A673 (cell line): Measurements from ENCODE around the gene KATNB1. TPM values are rescaled to one million over a fixed set of nuclear protein-coding genes. Genes with fewer than 3 reads are reported as not detected.
A peak's percentile ranks its signal among the peaks of the same experiment; 100 is the strongest.
"Not testable (repeated sequence)": the region's sequence is repeated elsewhere in the genome, so short reads cannot be mapped to it uniquely, and the experiment has no call there.

Experiments used
- BruUV-seq: library from RNA; stranded (reverse); fragments of 400-500 nt; replicated peaks from 2 replicates; lab custom pipeline; 2021; lab: Mats Ljungman, UMichigan
- CTCF ChIA-PET: fragments of 300-600 bp; sonication (Branson Sonifier 250); formaldehyde crosslinking; loops from one replicate; lab custom pipeline; 2022; ENCODE audit warnings: antibody characterized with exemption; lab: Charles Lee
- POLR2A ChIA-PET: fragments of 300-600 bp; sonication (Branson Sonifier 250); formaldehyde crosslinking; loops from one replicate; lab custom pipeline; 2022; ENCODE audit warnings: antibody characterized with exemption; ENCODE audit not compliant: low non-redundant PET; lab: Charles Lee
- DNase-seq: peaks from one replicate; pipeline ENCODE4 v3.0.0-alpha.2; 2015; ENCODE audit warnings: low spot score
- H3K27ac ChIP-seq: fragments of 200-600 bp; sonication (generic); 2 replicates; pipeline ENCODE4 v1.5.1; 2016; ENCODE audit warnings: mixed run types, low read depth, mild to moderate bottlenecking, mixed read lengths, antibody characterized with exemption, low read length; ENCODE audit not compliant: poor library complexity, severe bottlenecking
- H3K27me3 ChIP-seq: fragments of 200-600 bp; sonication (generic); replicated peaks from 2 replicates; pipeline ENCODE4 v1.6.1; 2017; ENCODE audit warnings: mixed run types, low read depth, mild to moderate bottlenecking, mixed read lengths, antibody characterized with exemption, low read length; ENCODE audit not compliant: insufficient read depth, poor library complexity
- H3K36me3 ChIP-seq: fragments of 200-600 bp; sonication (generic); 2 replicates; pipeline ENCODE4 v1.6.1; 2016; ENCODE audit warnings: mixed run types, mild to moderate bottlenecking, mixed read lengths, antibody characterized with exemption, low read length; ENCODE audit not compliant: insufficient read depth, poor library complexity, severe bottlenecking
- H3K4me1 ChIP-seq: fragments of 200-600 bp; sonication (generic); 2 replicates; pipeline ENCODE4 v1.6.1; 2017; ENCODE audit warnings: mixed run types, mild to moderate bottlenecking, mixed read lengths, antibody characterized with exemption, low read length; ENCODE audit not compliant: insufficient read depth, poor library complexity, severe bottlenecking
- H3K4me3 ChIP-seq: fragments of 200-600 bp; sonication (generic); 2 replicates; pipeline ENCODE4 v1.5.1; 2016; ENCODE audit warnings: low read depth, mixed run types, mild to moderate bottlenecking, mixed read lengths, low read length; ENCODE audit not compliant: poor library complexity, severe bottlenecking
- H3K9me3 ChIP-seq: fragments of 200-600 bp; sonication (generic); 2 replicates; pipeline ENCODE4 v1.6.1; 2016; ENCODE audit warnings: mixed run types, low read depth, mild to moderate bottlenecking, mixed read lengths, antibody characterized with exemption, low read length; ENCODE audit not compliant: poor library complexity, severe bottlenecking
- EZH2 ChIP-seq: fragments of 200-600 bp; sonication (generic); IDR thresholded peaks from 2 replicates; pipeline ENCODE4 v1.6.1; 2017; ENCODE audit warnings: borderline replicate concordance, low read depth, mild to moderate bottlenecking, mixed read lengths, antibody characterized with exemption, low read length; ENCODE audit not compliant: poor library complexity, severe bottlenecking
- intact Hi-C: fragments of 100-400 bp; cut with micrococcal nuclease; formaldehyde crosslinking; loops from one replicate; pipeline ENCODE4 v1.10.0; 2022; ENCODE audit not compliant: unreplicated experiment
- total RNA-seq: library from RNA; stranded (reverse); gene quantifications from 2 replicates; pipeline ENCODE4 v1.2.3, GENCODE V29; 2021
- TF ChIP-seq, protein P1 (sequence below): fragments of 300-800, 200-600 bp; sonication (generic); conservative IDR thresholded peaks from 2 replicates; pipeline ENCODE4 v1.5.1; 2017; ENCODE audit warnings: low read depth, mild to moderate bottlenecking, antibody characterized with exemption, low read length, moderate library complexity, mixed read lengths

KATNB1 gene
- total RNA-seq, 1 experiment from 2014 or later = 55.7 TPM

DNA sequence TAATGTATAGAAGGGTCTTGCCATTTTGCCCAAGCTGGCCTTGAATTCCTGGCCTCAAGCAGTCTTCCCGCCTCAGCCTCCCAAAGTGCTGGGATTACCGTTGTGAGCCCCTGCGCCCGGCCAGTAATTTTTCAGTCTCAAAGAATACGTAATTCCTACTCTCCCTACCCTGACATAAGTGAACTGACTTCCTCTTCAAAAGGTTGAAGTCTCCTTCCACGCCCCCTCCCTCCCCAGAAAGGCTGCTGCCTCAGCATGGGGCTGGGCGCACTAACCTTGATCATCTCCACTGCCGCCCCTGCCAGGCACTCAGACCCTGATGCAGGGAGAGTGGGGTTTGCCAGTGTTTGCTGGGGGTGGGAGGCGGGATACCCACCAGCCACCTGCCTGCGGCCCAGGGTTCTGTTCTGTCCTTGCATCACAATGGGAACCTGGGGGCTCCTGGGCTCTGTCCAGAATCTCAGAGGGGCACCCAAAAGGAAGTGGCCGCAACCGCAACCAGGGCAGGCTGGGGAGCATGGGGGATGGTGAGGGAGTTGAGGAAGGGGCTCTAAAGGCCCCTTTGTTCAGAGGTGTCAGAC is 39.2 kb downstream of the KATNB1 start:
- no TSS peak for BruUV-seq
- H3K36me3 ChIP-seq = peaks cover 87% of the 10 kb centered on the region
- ChIA-PET POLR2A (no interaction called here), CTCF (no interaction called here)
- DNase-seq = no peak
- no peaks in the 10 kb centered on the region for H3K27me3 ChIP-seq
- intact Hi-C loops = no loop called here
- peak overlapping the region; percentile 23 for H3K27ac ChIP-seq
- no peak overlapping the region for H3K4me3 ChIP-seq
- TF ChIP-seq EZH2 = no peak
- TF ChIP-seq, protein P1, sequence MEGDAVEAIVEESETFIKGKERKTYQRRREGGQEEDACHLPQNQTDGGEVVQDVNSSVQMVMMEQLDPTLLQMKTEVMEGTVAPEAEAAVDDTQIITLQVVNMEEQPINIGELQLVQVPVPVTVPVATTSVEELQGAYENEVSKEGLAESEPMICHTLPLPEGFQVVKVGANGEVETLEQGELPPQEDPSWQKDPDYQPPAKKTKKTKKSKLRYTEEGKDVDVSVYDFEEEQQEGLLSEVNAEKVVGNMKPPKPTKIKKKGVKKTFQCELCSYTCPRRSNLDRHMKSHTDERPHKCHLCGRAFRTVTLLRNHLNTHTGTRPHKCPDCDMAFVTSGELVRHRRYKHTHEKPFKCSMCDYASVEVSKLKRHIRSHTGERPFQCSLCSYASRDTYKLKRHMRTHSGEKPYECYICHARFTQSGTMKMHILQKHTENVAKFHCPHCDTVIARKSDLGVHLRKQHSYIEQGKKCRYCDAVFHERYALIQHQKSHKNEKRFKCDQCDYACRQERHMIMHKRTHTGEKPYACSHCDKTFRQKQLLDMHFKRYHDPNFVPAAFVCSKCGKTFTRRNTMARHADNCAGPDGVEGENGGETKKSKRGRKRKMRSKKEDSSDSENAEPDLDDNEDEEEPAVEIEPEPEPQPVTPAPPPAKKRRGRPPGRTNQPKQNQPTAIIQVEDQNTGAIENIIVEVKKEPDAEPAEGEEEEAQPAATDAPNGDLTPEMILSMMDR = no peak
- H3K9me3 ChIP-seq = no peaks in the 10 kb centered on the region
- no peaks in the 10 kb centered on the region for H3K4me1 ChIP-seq

DNA sequence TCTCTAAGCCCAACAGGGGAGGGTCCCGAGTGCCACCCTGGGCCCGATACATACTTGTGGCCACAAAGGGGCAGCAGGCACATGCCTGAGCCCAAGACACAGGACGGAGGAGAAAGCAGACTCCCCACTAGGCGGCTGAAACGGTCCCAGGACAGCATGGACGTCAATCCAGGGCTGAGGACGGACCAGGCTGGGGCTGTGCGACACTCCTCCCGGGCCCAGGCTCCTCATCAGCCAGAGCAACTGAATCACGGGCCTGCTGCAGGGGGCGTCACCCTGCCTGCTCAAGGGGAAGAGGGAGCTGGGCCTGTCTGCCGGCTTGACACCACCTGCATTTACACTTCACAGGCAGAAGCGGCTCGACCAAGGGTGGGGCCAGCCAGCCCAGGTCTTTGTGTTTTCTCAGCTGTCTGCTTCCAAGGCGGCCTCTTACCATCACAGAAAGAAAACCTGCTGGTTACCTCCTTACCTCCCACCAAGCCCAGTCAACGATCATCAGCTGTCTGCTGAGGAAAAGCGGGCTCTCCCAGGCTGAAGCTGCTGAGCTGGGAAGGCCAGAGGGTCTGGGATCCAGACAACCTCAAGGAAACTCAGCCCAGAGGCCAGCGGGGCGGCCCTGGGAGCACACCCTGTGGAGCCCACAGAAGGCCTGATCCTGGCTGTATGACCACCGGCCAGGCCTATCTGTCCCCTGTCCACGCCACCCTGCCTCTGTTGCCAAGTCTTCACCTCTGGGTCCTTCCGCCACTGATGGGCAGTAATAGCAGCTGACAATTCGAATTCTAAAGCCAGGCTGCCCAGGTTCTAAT is 40.3 kb downstream of the KATNB1 start:
- peaks cover 77% of the 10 kb centered on the region for H3K36me3 ChIP-seq
- no peak for DNase-seq

DNA sequence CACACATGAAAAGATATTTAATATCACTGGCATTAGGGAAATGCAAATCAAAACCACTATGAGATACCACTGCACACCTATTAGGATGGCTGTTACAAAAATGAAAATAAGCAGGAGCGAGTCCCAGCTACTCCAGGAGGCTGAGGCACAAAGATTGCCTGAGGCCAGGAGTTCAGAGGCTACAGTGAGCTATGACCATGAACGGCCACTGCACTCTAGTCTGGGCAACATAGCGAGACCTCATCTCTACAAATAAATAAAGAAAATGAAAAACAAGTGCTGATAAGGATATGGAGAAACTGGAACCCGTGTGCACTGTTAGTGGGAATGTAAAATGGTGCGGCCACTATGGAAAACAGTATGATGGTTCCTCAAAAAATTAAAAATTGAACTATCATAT is 43.1 kb downstream of the KATNB1 start:
- no peak for TF ChIP-seq EZH2
- TF ChIP-seq, protein P1 = no peak
- H3K27me3 ChIP-seq = no peaks in the 10 kb centered on the region
- H3K9me3 ChIP-seq = no peaks in the 10 kb centered on the region
- CTCF ChIA-PET = no interaction called here
- H3K4me1 ChIP-seq = no peaks in the 10 kb centered on the region
- POLR2A ChIA-PET = no interaction called here
- no TSS peak for BruUV-seq
- DNase-seq = no peak
- intact Hi-C loops = no loop called here
- no peak overlapping the region for H3K27ac ChIP-seq
- H3K36me3 ChIP-seq = peaks cover 73% of the 10 kb centered on the region
- H3K4me3 ChIP-seq = no peak overlapping the region

More for the DNA sequence above, 40.3 kb downstream of the KATNB1 start:
- POLR2A ChIA-PET = no interaction called here
- H3K4me3 ChIP-seq = no peak overlapping the region
- no TSS peak for BruUV-seq
- TF ChIP-seq, protein P1 = no peak
- TF ChIP-seq EZH2 = no peak
- intact Hi-C loops = no loop called here
- no peaks in the 10 kb centered on the region for H3K9me3 ChIP-seq
- CTCF ChIA-PET = interaction anchor here (1.2 kb wide), 1 partner anchor 20 kb away, joined by 3 read pairs; no protein-coding TSS in a partner anchor
- no peaks in the 10 kb centered on the region for H3K4me1 ChIP-seq
- no peaks in the 10 kb centered on the region for H3K27me3 ChIP-seq
- peak overlapping the region; percentile 40 for H3K27ac ChIP-seq

DNA sequence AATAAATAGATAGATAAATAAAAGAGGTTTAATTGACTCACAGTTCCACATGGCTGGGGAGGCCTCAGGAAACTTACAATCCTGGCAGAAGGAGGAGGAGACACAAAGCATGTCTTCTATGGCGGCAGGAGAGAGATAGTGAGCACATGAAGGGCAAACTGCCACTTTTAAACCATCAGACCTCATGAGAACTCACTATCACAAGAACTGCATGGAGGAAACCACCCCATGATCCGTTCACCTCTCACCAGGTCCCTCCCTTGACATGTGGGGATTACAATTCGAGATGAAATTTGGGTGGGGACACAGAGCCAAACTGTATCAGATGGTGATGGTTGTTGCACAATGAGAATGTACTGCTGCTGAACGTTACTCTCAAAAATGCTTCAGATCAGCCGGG is 44.3 kb downstream of the KATNB1 start:
- H3K4me1 ChIP-seq, H3K27ac ChIP-seq, H3K4me3 ChIP-seq, H3K9me3 ChIP-seq, CTCF ChIA-PET, POLR2A ChIA-PET, DNase-seq, BruUV-seq, intact Hi-C loops, H3K27me3 ChIP-seq: not testable (repeated sequence)
- H3K36me3 ChIP-seq = peaks cover 82% of the 10 kb centered on the region
